Left kidney (tissue), 8 donors: ENCODE data around the gene ALDH9A1. TPM values are rescaled to one million over a fixed set of nuclear protein-coding genes. Genes with fewer than 3 reads are reported as not detected.
"Not testable (repeated sequence)": the region's sequence is repeated elsewhere in the genome, so short reads cannot be mapped to it uniquely, and the experiment has no call there.

Source experiments
- DNase-seq: peaks from one replicate; pipeline ENCODE4 v3.0.0-alpha.2; 2013
- long read RNA-seq, 8 donors: transcript quantifications; one replicate each; lab custom pipeline, GENCODE V29; 2026
- polyA plus RNA-seq: library from polyadenylated mRNA; unstranded; fragments of 120-200 nt; gene quantifications from one replicate; pipeline ENCODE4 v1.2.1, GENCODE V29; 2013; ENCODE audit not compliant: insufficient read length

Gene ALDH9A1
- polyA plus RNA-seq = 113 TPM
- long read RNA-seq, donor 1, transcript ALDH9A1-201 (11 exons, 2,696 nt) = major isoform, 38 of 72 reads
- long read RNA-seq, donor 1, transcript ALDH9A1-203 (2 exons, 559 nt) = minor isoform, 34 of 72 reads
- long read RNA-seq, donor 1, partial matches to known transcripts = 0 of 72 reads
- long read RNA-seq, donor 1, other reads (novel, unspliced or antisense) = 0 of 72 reads
- long read RNA-seq, donor 2, transcript ALDH9A1-203 (2 exons, 559 nt) = minor isoform, 31 of 64 reads
- long read RNA-seq, donor 2, transcript ALDH9A1-201 (11 exons, 2,696 nt) = major isoform, 33 of 64 reads
- long read RNA-seq, donor 2, partial matches to known transcripts = 0 of 64 reads
- long read RNA-seq, donor 2, other reads (novel, unspliced or antisense) = 0 of 64 reads
- long read RNA-seq, donor 3, transcript ALDH9A1-203 (2 exons, 559 nt) = major isoform, 34 of 58 reads
- long read RNA-seq, donor 3, transcript ALDH9A1-201 (11 exons, 2,696 nt) = minor isoform, 24 of 58 reads
- long read RNA-seq, donor 3, partial matches to known transcripts = 0 of 58 reads
- long read RNA-seq, donor 3, other reads (novel, unspliced or antisense) = 0 of 58 reads
- long read RNA-seq, donor 4, partial matches to known transcripts = 0 of 3 reads
- long read RNA-seq, donor 4, other reads (novel, unspliced or antisense) = 0 of 3 reads
- long read RNA-seq, donor 5, transcript ALDH9A1-203 (2 exons, 559 nt) = major isoform, 86 of 131 reads
- long read RNA-seq, donor 5, transcript ALDH9A1-201 (11 exons, 2,696 nt) = minor isoform, 45 of 131 reads
- long read RNA-seq, donor 5, partial matches to known transcripts = 0 of 131 reads
- long read RNA-seq, donor 5, other reads (novel, unspliced or antisense) = 0 of 131 reads
- long read RNA-seq, donor 6, transcript ALDH9A1-201 (11 exons, 2,696 nt) = major isoform, 37 of 68 reads
- long read RNA-seq, donor 6, transcript ALDH9A1-203 (2 exons, 559 nt) = minor isoform, 28 of 68 reads
- long read RNA-seq, donor 6, partial matches to known transcripts = 0 of 68 reads
- long read RNA-seq, donor 6, other reads (novel, unspliced or antisense) = 0 of 68 reads
- long read RNA-seq, donor 7, transcript ALDH9A1-203 (2 exons, 559 nt) = major isoform, 57 of 111 reads
- long read RNA-seq, donor 7, transcript ALDH9A1-201 (11 exons, 2,696 nt) = minor isoform, 53 of 111 reads
- long read RNA-seq, donor 7, partial matches to known transcripts = 0 of 111 reads
- long read RNA-seq, donor 7, other reads (novel, unspliced or antisense) = 0 of 111 reads
- long read RNA-seq, donor 8, transcript ALDH9A1-203 (2 exons, 559 nt) = minor isoform, 13 of 32 reads
- long read RNA-seq, donor 8, transcript ALDH9A1-201 (11 exons, 2,696 nt) = major isoform, 19 of 32 reads
- long read RNA-seq, donor 8, partial matches to known transcripts = 0 of 32 reads
- long read RNA-seq, donor 8, other reads (novel, unspliced or antisense) = 0 of 32 reads

- peak; percentile 78 for DNase-seq
Observed at GRCh38 chr1:165697881-165698760, at the start of gene ALDH9A1. TSS of gene ALDH9A1 (minus strand) at chr1:165698562. CDS start at chr1:165698558, 4 bp downstream.

- no peak for DNase-seq
Observed at GRCh38 chr1:165747632-165748447, 49.5 kb upstream of the ALDH9A1 start.

- DNase-seq = not testable (repeated sequence)
Observed at GRCh38 chr1:165744913-165745312, 46.6 kb upstream of the ALDH9A1 start.

- DNase-seq = no peak
Observed at GRCh38 chr1:165742194-165742593, 43.8 kb upstream of the ALDH9A1 start.

- DNase-seq = no peak
Observed at GRCh38 chr1:165738794-165739193, 40.4 kb upstream of the ALDH9A1 start.

GRCh38 chr1:165737196-165737595 is 38.8 kb upstream of the ALDH9A1 start:
- DNase-seq = no peak

- no peak for DNase-seq
Observed at GRCh38 chr1:165734906-165735305, 36.5 kb upstream of the ALDH9A1 start.

GRCh38 chr1:165726841-165727240 is 28.5 kb upstream of the ALDH9A1 start:
- DNase-seq = no peak

- DNase-seq = no peak
Observed at GRCh38 chr1:165726169-165726568, 27.8 kb upstream of the ALDH9A1 start.

GRCh38 chr1:165717918-165718515 is 19.7 kb upstream of the ALDH9A1 start:
- peak; percentile 49 for DNase-seq

GRCh38 chr1:165716265-165717051 is 18.1 kb upstream of the ALDH9A1 start:
- not testable (repeated sequence) for DNase-seq

GRCh38 chr1:165712764-165713163 is 14.4 kb upstream of the ALDH9A1 start:
- no peak for DNase-seq

- DNase-seq = no peak
Observed at GRCh38 chr1:165707984-165708706, 9.8 kb upstream of the ALDH9A1 start.

- DNase-seq = no peak
Observed at GRCh38 chr1:165703648-165704047, 5.3 kb upstream of the ALDH9A1 start.

GRCh38 chr1:165701922-165702321 is 3.6 kb upstream of the ALDH9A1 start:
- not testable (repeated sequence) for DNase-seq

GRCh38 chr1:165699577-165699976 is 1.2 kb upstream of the ALDH9A1 start:
- DNase-seq = no peak

- no peak for DNase-seq
Observed at GRCh38 chr1:165698761-165699052, 345 bp upstream of the ALDH9A1 start.

GRCh38 chr1:165697491-165697880 is 876 bp downstream of the ALDH9A1 start:
- no peak for DNase-seq
